Central memory CD4-positive, alpha-beta T cell (primary cell): Measurements from ENCODE around the gene CACFD1.

Source experiments
- DNase-seq: peaks from one replicate; pipeline ENCODE4 v3.0.0; 2022

The CACFD1 gene

DNA sequence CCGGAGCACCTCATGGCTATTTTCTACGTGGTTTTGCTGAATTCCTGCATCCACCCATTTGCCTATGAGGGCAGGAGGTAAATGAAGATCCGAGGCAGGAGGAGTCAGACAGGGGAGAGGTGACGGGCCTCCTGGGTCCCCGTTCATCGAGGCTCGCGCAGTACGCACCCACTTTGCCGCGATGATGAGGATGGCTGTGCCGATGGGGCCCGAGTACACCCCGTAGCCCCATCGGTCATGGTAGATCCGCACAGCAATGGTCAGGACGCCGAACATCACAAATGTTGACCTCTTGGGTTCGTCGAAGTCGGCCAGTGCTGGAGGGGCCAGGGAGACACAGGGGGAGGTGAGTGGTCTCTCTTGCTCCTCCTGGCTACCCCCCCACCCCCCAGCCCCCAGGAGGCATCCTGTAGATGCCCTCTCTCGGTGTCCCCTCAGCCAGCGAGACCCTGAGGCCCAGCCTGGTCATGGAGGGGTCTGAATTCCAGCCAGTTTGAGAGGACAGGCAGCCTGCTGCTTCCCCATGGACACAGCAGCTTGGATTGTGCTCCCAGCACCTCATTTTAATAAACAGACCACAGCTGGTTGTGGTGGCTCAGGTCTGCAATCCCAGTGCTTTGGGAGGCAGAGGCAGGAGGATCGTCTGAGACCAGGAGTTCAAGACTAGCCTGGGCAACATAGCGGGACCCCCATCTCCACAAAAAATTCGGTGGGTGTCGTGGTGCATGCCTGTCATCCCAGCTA, 59.1 kb downstream of the CACFD1 start:
- no peak for DNase-seq

DNA sequence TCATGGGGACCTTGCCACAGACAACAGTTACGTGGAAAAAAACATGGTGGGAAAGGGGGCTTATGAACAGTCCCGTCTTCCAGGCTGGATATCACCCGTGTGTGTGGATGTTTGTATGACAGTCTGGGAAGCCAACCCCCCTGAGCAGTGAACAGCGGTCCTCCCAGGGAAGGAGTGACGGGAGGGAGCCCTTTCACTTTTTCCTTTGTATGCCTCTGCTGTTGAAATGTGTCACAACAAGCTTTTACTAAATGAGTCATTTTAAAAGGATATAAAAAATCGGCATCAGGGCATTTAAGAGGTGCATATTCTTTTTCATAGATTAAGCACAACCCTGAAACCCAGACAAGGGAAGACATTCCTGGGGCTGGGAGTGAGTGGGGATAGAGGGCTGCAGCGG, 59.9 kb downstream of the CACFD1 start:
- no peak for DNase-seq

DNA sequence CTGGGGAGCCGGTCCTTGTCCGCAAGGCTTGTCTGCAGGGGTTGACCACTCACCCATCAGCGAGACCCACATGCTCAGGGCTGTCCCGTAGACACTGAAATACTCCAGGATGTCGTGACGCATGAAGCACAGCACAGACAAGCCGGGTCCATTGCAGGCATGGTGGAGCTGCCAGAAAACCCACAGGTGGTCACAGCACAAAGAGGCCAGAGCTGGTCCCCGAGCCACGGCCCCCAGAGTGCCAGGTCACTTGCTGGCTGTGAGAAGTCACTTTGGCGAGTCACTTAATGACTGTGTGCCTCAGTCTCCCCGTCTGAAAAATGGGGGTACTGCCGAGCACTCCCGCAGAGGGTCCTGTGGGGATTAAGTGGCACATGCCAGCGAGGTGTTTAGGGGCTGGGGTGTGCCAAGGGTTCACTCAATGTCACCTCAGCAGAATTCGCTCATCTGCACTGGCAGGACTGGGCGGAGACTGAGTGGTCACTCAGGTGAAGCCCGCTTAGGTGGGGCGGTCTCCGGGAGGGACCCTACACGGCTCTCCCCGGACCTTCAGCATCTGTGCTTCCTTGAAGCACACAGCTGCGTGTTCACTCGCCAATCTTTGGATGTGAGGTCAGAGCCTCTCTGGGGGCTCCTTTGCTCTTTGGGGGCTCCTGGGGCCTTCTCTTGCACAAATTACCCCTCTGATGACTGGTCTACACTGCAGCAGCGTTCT, 60.5 kb downstream of the CACFD1 start:
- DNase-seq, result no peak
